ENCODE data around the gene SPC24. TPM values are rescaled to one million over a fixed set of nuclear protein-coding genes. Genes with fewer than 3 reads are reported as not detected.

The SPC24 gene
- total and polyA plus RNA-seq, 2 of the 4 experiments (the other 2 are of a cell fraction), result 12.2 to 97.5 TPM

DNA sequence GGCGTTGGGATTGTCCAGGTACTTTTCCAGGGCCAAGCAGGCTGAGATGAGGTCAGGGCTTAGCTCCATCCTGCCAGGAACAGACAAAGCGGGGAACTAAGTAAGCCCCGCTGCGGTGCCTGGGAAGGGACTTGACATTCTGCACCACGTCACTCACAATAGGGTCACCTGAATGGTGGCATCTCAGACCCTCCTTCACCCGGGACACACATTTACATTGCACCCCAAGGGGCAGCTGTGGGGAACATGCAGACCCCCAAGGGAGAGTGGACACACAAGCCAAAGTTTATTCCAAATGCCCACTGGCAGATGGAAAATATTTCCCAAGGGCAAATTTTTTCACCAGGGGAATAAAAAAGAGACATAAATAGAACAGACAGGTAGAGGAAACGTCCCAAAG, 20.3 kb upstream of the SPC24 start:
- Histone ChIP-seq H3K56ac (ENCODE audit: extremely low read depth, insufficient read depth, low read length) (no peak overlapping the region), H4K20me1 (ENCODE audit: insufficient read depth, low read length) (no peaks in the 10 kb centered on the region; the same call in none of the 2 replicates), H2BK120ac (ENCODE audit: low read depth, low read length) (no peak overlapping the region), H4K91ac (ENCODE audit: insufficient read depth, low read depth, low read length) (no peak overlapping the region), H3K9ac (ENCODE audit: low read depth, low read length) (no peak overlapping the region), H3K36me3 (ENCODE audit: control insufficient read depth, insufficient read depth, low read length) (peaks cover 81% of the 10 kb centered on the region), H3K4ac (ENCODE audit: low read depth, low read length) (no peak overlapping the region), H3K9me1 (ENCODE audit: insufficient read depth, low read length) (peaks cover 11% of the 10 kb centered on the region), H4K8ac (ENCODE audit: low read depth in 2 of 2, low read length in 2 of 2) (no peak overlapping the region), H4K5ac (ENCODE audit: low read depth, low read length) (no peak overlapping the region), H3K4me3 (ENCODE audit: insufficient read depth, low read depth, low read length) (no peak overlapping the region), H2AK9ac (replicated peaks; ENCODE audit: low read depth, low read length, poor library complexity) (peak overlapping the region; percentile 42), H2BK5ac (ENCODE audit: low read depth, low read length, poor library complexity, severe bottlenecking) (no peak overlapping the region), H3K27me3 (ENCODE audit: control insufficient read depth, insufficient read depth, low read length) (no peaks in the 10 kb centered on the region), H2AFZ (replicated peaks; ENCODE audit: low read length, poor library complexity) (no peak overlapping the region), H2BK15ac (ENCODE audit: low read depth, low read length) (no peak overlapping the region), H2AK5ac (ENCODE audit: low read depth, low read length) (no peak overlapping the region), H3K4me2 (ENCODE audit: low read depth, low read length) (no peak overlapping the region), H3K23ac (ENCODE audit: low read depth, low read length) (no peak overlapping the region), H3K14ac (replicated peaks; ENCODE audit: low read depth, low read length) (no peak overlapping the region), H3K9me3 (ENCODE audit: control insufficient read depth, insufficient read depth, low read length) (no peaks in the 10 kb centered on the region), H3K4me1 (ENCODE audit: control insufficient read depth, insufficient read depth, low read length) (0 out of 2 replicates have a peak, but pooled peaks cover 1% of the 10 kb centered on the region), H3K27ac (ENCODE audit: insufficient read depth, low read length) (no peak overlapping the region), H2BK20ac (ENCODE audit: low read depth, low read length) (no peak overlapping the region), H3K79me1 (ENCODE audit: low read depth in 1 of 2, low read length in 2 of 2) (peaks cover 36 to 73% of the 10 kb centered on the region in 2 experiments), H3K18ac (ENCODE audit: low read depth, low read length) (no peak overlapping the region)
- ChIA-PET POLR2A (ENCODE audit: unreplicated experiment) (no interaction called here), CTCF (no interaction called here)
- dilution Hi-C loops (cut with HindIII; ENCODE audit: low sequenced_read_pairs, unreplicated experiment), result no loop called here
- intact Hi-C loops (cut with micrococcal nuclease), result no loop called here
- DNase-seq (no peak), ATAC-seq (ENCODE audit: low read depth) (no peak)
- in situ Hi-C loops (cut with MboI; ENCODE audit: low sequenced_read_pairs), result no loop called here
- TF ChIP-seq RAD21 (IDR thresholded peaks at IDR 0.05; ENCODE audit: low read length) (no peak), RCOR1 (IDR thresholded peaks at IDR 0.05; ENCODE audit: insufficient replicate concordance, low read length) (no peak), NFE2L2 (IDR thresholded peaks at IDR 0.05; ENCODE audit: low read depth, low read length) (no peak), CEBPB (IDR thresholded peaks at IDR 0.05; ENCODE audit: low read depth, low read length) (no peak), MAFK (IDR thresholded peaks at IDR 0.05; ENCODE audit: low read depth, low read length) (no peak), MAZ (IDR thresholded peaks at IDR 0.05; ENCODE audit: borderline replicate concordance, low read depth, low read length) (no peak)
- TF ChIP-seq, protein P1, sequence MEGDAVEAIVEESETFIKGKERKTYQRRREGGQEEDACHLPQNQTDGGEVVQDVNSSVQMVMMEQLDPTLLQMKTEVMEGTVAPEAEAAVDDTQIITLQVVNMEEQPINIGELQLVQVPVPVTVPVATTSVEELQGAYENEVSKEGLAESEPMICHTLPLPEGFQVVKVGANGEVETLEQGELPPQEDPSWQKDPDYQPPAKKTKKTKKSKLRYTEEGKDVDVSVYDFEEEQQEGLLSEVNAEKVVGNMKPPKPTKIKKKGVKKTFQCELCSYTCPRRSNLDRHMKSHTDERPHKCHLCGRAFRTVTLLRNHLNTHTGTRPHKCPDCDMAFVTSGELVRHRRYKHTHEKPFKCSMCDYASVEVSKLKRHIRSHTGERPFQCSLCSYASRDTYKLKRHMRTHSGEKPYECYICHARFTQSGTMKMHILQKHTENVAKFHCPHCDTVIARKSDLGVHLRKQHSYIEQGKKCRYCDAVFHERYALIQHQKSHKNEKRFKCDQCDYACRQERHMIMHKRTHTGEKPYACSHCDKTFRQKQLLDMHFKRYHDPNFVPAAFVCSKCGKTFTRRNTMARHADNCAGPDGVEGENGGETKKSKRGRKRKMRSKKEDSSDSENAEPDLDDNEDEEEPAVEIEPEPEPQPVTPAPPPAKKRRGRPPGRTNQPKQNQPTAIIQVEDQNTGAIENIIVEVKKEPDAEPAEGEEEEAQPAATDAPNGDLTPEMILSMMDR (conservative IDR thresholded peaks at IDR 0.05; ENCODE audit: low read depth, low read length), result no peak
- TF ChIP-seq, protein P2, sequence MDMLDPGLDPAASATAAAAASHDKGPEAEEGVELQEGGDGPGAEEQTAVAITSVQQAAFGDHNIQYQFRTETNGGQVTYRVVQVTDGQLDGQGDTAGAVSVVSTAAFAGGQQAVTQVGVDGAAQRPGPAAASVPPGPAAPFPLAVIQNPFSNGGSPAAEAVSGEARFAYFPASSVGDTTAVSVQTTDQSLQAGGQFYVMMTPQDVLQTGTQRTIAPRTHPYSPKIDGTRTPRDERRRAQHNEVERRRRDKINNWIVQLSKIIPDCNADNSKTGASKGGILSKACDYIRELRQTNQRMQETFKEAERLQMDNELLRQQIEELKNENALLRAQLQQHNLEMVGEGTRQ (IDR thresholded peaks at IDR 0.05; ENCODE audit: low read depth, low read length), result no peak
- no TSS peak for BruUV-seq (replicated peaks)
- 95% methylated on average over 5 of the region's 7 CpGs; no CpG with 5 or more reads in 1 of the 2 experiments for WGBS, 2 experiments (ENCODE audit: extremely low coverage in 2 of 2, insufficient read length in 1 of 2)
